ENCODE measurements around the gene TMEM100.

DNA sequence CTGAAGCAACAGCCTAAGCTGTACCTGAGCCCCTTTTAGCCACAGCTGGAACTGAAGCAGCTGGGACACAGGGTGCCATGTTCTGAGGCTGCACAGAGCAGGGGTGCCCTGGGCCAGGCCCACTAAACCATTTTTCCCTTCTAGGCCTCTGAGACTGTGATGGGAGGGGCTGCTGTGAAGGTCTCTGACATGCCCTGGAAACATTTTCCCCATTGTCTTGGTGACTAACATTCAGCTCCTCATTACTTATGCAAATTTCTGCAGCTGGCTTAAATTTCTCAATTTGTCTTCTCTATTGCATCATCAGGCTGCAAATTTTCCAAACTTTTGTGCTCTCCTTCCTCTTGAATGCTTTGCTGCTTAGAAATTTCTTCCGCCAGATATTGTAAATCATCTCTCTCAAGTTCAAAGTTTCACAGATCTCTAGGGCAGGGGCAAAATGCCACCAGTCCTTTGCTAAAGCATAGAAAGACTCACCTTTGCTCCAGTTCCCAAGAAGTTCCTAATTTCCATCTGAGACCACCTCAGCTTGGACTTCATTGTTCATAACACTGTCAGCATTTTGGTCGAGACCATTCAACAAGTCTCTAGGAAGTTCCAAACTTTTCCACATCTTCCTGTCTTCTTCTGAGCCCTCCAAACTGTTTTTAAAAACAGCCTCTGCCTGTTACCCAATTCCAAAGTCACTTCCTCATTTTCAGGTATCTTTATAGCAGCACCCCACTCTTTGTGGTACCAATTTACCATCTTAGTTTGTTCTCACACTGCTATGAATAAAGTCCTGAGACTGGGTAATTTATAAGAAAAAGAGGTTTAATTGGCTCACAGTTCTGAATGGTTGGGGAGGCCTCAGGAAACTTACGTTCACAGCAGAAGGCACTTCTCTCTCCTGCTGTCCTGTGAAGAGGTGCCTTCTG lies 49.8 kb downstream of the TMEM100 start:
- TF ChIP-seq POLR2A (IDR thresholded peaks at IDR 0.05): no peak
- TF ChIP-seq, protein P1, sequence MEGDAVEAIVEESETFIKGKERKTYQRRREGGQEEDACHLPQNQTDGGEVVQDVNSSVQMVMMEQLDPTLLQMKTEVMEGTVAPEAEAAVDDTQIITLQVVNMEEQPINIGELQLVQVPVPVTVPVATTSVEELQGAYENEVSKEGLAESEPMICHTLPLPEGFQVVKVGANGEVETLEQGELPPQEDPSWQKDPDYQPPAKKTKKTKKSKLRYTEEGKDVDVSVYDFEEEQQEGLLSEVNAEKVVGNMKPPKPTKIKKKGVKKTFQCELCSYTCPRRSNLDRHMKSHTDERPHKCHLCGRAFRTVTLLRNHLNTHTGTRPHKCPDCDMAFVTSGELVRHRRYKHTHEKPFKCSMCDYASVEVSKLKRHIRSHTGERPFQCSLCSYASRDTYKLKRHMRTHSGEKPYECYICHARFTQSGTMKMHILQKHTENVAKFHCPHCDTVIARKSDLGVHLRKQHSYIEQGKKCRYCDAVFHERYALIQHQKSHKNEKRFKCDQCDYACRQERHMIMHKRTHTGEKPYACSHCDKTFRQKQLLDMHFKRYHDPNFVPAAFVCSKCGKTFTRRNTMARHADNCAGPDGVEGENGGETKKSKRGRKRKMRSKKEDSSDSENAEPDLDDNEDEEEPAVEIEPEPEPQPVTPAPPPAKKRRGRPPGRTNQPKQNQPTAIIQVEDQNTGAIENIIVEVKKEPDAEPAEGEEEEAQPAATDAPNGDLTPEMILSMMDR (IDR thresholded peaks at IDR 0.05 in 4 of 5, conservative IDR thresholded peaks at IDR 0.05 in 1 of 5): no peak
